IPS-18c (cell line): ENCODE results near the gene PNLIPRP2.

Source experiments
- H3K4me3 ChIP-seq: 2 replicates; pipeline ENCODE4 v1.7.0; 2013; ENCODE audit warnings: low read depth, mild to moderate bottlenecking, low read length, moderate library complexity; ENCODE audit not compliant: insufficient read depth
- H3K9me3 ChIP-seq: one replicate; pipeline ENCODE4 v1.6.1; 2013; ENCODE audit warnings: mild to moderate bottlenecking, low read length, moderate library complexity; ENCODE audit not compliant: control insufficient read depth, insufficient read depth

Gene PNLIPRP2

GRCh38 chr10:116620423-116621400 is at the start of gene PNLIPRP2:
PNLIPRP2 (plus strand) TSS chr10:116620953.
- Histone ChIP-seq H3K4me3 (no peak within 1 kb of the TSS), H3K9me3 (no peaks in the 10 kb centered on the region)

DNA sequence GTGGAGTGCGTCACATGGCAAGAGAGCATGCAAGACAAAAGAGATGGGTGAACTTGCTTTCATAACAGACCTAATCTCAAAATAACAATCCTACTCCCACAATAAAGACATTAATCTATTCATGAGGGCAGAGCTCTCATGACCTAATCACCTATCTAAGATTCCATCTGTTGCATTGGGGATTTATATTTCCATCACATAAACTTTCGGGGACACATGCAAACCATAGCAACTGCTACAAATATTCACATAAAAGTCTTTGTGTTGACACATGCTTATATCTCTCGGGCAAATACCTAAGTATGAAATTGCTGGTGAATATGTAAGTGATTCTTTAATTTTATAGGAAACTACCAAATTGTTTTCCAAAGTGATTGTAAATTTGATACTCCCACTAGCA is 46.0 kb upstream of the PNLIPRP2 start:
- no peaks in the 10 kb centered on the region for H3K9me3 ChIP-seq
- no peak overlapping the region for H3K4me3 ChIP-seq

GRCh38 chr10:116587878-116588591 is 32.7 kb upstream of the PNLIPRP2 start:
- Histone ChIP-seq H3K4me3 (no peak overlapping the region), H3K9me3 (no peaks in the 10 kb centered on the region)

- H3K4me3 ChIP-seq = no peak overlapping the region
- no peaks in the 10 kb centered on the region for H3K9me3 ChIP-seq
These were observed 31.8 kb upstream of the PNLIPRP2 start for GRCh38 chr10:116588995-116589394.

DNA sequence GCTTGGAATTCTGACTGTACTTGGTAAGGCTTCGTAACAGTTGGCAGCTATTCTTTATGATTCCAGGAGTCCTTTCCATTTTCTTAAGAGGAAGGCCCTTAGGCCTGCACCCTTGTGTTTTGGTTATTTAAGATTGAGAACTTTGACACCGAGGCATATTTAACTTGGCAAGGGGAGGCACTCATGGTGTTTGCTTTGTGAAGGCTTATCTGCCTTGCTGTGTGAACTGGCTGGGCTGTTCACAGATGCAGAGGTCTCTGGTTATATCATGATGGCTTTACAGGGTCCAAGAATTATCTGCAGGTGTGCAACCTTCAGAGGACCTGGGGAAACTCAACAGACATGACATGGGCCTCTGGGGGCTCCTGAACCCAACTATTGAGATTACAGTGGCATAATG is 30.8 kb upstream of the PNLIPRP2 start:
- no peaks in the 10 kb centered on the region for H3K9me3 ChIP-seq
- H3K4me3 ChIP-seq = no peak overlapping the region

DNA sequence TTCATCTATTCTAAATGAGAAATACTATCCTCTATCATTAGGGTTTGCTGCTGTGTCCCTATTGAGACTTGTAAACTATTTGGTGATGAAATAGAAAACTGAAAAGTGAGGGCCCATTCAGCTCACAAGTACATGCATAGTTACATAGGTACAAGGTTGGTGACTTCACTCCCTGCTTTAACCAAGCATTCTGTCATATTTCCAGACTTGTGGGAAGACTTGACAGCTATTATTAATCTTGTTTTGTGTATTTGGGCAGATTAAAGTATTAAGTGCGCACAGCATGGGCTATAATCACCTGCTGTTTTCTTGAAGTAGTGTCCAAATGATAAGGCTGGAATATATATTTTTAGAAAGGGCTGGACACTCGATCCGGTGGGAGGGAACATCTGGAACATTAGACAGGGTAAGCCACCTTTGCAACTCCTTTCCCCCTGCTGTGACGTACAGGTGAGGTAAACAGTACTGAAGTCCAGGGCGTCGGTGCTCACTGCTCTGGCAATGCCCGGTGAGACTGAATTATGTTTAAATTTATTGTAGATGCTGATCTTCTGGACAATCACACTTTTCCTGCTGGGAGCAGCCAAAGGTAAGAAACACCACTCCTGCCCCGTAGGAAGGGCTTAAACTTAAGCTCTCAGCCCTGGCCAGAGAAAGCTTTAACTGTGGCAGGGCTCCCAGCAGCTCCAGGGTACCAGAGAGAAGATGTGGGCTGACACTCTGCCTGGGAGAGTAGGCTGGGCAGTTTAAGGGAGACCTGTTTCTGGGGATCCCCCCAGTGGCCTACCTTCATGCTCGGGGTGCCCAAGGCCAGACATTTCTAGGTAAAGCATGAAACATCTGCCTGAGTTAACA is 29.9 kb upstream of the PNLIPRP2 start, which contains the start of gene PNLIPRP1:
PNLIPRP1 (plus strand) TSS at position 370 of the 855 bp plus-strand sequence; CDS start at position 541, 171 bp downstream.
- no peak within 1 kb of the TSS for H3K4me3 ChIP-seq
- no peaks in the 10 kb centered on the region for H3K9me3 ChIP-seq

DNA sequence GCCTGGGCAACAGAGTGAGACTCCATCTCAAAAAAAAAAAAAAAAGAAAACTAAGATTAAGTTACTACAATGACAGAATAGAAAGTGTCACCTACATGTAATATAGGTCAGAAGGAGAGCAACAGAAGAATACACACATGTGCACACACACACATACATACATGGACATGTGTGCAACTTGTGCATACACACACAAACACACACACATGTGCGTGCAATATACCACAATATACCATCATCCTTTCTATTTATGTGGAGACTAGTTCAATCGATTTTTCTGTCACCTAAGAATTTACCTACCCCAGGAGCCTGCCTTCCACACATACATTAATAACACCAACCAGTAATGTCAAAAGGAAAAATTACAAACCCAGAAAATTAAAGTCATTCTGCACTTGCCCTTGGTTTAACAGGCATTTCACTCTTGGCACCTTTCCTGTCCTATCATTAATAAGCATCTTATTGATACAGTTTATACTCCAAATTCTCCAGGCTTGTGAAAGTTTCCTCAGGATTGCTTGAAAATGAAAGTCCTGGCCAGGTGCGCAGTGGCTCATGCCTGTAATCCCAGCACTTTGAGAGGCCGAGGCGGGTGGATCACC is 27.5 kb upstream of the PNLIPRP2 start:
- H3K9me3 ChIP-seq = no peaks in the 10 kb centered on the region
- no peak overlapping the region for H3K4me3 ChIP-seq

GRCh38 chr10:116594525-116595035 is 26.2 kb upstream of the PNLIPRP2 start:
- Histone ChIP-seq H3K4me3 (no peak overlapping the region), H3K9me3 (no peaks in the 10 kb centered on the region)

DNA sequence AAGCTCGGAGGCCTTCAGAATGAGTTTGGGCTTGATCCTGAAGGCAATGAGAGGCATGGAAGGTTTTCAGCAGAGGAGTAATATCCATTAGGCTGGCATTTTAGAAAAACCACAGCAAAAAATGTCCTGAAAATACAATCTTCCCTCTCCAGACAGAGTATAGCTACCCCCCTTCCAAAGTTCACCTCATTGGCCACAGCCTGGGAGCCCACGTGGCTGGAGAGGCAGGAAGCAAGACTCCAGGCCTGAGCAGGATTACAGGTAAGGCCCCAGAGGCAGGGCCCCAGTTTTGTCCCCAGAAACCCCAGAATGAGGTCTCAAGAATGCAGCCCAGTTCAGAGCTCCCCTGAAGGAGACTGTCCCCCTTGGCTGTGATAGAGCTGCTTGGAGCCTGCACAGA is 24.7 kb upstream of the PNLIPRP2 start:
- Histone ChIP-seq H3K9me3 (no peaks in the 10 kb centered on the region), H3K4me3 (no peak overlapping the region)

GRCh38 chr10:116597543-116597942 is 23.2 kb upstream of the PNLIPRP2 start:
- H3K9me3 ChIP-seq = no peaks in the 10 kb centered on the region

DNA sequence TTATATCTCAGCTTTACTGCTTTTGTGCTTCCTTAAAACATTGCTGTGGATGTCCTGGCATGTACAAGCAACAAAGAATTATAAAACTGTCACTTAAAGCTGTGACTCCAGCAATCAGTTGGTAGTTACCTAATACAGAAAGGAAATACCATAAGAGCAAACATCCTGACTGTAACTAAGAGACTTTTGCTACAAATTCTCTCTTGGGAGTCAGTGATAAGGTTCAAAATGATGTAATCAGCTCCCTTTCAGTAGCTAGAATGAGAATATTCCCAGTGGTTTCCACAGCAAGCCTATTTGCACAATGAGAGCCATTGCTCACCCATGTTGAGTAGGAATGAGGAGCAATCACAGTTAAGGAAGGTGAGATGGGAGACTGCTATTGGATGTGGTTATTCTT is 22.4 kb upstream of the PNLIPRP2 start:
- H3K4me3 ChIP-seq = no peak overlapping the region
- no peaks in the 10 kb centered on the region for H3K9me3 ChIP-seq

More at GRCh38 chr10:116597543-116597942, 23.2 kb upstream of the PNLIPRP2 start:
- H3K4me3 ChIP-seq = no peak overlapping the region

- Histone ChIP-seq H3K4me3 (no peak overlapping the region), H3K9me3 (no peaks in the 10 kb centered on the region)
These were observed 20.8 kb upstream of the PNLIPRP2 start for GRCh38 chr10:116599991-116600390.

- no peak overlapping the region for H3K4me3 ChIP-seq
These were observed 17.9 kb upstream of the PNLIPRP2 start for GRCh38 chr10:116602648-116603400.

DNA sequence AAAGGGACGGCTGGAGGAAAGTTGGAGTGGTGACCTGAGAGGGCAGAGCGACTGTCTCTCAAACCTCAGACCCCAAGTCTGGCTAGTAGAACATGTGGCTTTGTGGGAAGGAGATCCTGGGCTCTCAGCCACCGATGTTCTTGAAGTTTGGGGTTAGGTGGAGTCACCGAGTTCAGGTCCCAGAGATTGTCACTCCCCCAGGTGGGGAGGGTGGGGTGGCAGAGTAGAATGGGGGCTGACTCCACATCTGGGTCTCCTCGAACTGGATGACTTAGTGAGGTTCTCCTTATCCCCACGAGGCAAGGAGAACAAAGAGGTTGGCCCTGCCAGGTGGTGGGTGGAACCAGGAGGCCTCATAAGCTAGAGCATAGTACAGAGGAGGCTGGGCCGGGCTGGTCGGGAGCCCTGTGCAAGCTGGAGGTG is 14.7 kb upstream of the PNLIPRP2 start:
- no peak overlapping the region for H3K4me3 ChIP-seq
- no peaks in the 10 kb centered on the region for H3K9me3 ChIP-seq

More at GRCh38 chr10:116602648-116603400, 17.9 kb upstream of the PNLIPRP2 start:
- no peaks in the 10 kb centered on the region for H3K9me3 ChIP-seq

- no peak overlapping the region for H3K4me3 ChIP-seq
These were observed 13.4 kb upstream of the PNLIPRP2 start for GRCh38 chr10:116607336-116607735.

More at GRCh38 chr10:116607336-116607735, 13.4 kb upstream of the PNLIPRP2 start:
- H3K9me3 ChIP-seq = no peaks in the 10 kb centered on the region
